PC-9 (cell line): ENCODE results near the gene PPP1R15B.

ENCODE experiments used
- EZH2 ChIP-seq: fragments of 200-600 bp; sonication (generic); IDR thresholded peaks from 2 replicates; pipeline ENCODE4 v1.8.0; 2017; ENCODE audit warnings: antibody characterized with exemption, low read depth
- TF ChIP-seq, protein P1 (sequence below): fragments of 200-600 bp; sonication (generic); conservative IDR thresholded peaks from 2 replicates; pipeline ENCODE4 v1.6.1; 2017; ENCODE audit warnings: mixed run types, antibody characterized with exemption, mild to moderate bottlenecking, moderate library complexity

DNA sequence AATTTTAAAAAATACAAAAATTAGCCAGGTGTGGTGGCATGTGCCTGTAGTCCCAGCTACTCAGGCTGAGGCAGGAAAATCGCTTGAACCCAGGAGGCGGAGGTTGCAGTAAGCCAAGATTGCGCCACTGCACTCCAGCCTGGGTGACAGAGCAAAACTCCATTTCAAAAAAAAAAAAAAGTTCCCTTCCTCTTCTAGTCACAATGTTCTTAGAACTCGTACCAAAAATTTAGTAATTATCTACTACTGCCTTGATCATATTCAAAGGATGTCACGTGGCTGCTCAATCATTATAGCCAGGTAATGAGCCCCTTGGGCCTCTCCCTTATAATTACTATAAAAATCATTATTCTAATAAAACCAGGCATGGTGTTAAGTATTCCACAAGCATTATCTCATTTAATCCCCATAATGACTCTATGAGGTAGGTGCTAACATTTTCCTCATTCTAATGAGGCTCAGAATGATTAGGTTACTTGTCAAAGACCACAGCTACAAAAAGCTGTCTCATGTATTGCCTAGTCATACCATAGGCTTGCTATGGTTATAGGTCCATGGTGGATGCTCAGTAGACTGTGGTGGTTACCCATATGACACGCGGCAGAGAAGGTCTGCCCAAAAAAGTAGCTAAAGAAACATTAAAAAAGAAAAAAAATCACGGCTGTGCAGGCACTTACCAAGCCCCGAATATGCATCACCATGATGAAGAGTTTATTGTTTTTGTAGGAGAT, 15.5 kb upstream of the PPP1R15B start:
- TF ChIP-seq, protein P1, sequence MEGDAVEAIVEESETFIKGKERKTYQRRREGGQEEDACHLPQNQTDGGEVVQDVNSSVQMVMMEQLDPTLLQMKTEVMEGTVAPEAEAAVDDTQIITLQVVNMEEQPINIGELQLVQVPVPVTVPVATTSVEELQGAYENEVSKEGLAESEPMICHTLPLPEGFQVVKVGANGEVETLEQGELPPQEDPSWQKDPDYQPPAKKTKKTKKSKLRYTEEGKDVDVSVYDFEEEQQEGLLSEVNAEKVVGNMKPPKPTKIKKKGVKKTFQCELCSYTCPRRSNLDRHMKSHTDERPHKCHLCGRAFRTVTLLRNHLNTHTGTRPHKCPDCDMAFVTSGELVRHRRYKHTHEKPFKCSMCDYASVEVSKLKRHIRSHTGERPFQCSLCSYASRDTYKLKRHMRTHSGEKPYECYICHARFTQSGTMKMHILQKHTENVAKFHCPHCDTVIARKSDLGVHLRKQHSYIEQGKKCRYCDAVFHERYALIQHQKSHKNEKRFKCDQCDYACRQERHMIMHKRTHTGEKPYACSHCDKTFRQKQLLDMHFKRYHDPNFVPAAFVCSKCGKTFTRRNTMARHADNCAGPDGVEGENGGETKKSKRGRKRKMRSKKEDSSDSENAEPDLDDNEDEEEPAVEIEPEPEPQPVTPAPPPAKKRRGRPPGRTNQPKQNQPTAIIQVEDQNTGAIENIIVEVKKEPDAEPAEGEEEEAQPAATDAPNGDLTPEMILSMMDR = no peak
- no peak for TF ChIP-seq EZH2
